ENCODE data around the gene UGDH.

The UGDH gene

DNA sequence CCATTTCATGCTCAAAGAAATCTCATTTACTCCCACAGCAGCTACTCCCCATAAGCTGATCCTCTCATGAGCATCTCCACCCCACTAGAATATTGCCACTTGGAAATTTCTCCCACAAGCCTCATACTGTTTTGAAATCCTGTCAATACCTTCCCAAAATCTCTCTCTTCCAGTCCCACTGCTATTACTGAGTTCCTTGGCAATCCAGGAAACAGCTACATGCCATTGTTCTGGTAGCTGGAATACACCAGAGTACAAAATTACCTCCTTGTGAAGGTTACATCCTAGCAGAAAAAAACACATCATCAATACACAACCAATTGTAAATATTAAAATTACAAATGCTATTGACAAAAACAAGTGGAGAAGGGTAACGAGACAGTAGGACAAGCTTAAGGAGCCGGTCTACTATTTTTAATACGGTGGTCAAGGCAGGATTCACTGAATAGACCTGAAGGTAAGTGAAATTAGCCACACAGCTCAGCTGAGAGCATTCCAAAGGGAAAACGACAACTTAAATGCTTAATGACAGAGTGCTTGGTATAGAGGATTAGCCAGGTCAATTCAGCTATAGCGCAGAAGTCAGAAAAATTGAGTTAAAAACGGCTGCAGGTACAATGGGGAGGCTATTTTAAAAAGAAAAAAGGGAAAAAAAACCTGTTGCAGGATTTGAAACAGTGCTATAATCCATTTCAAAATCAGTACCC lies 74.9 kb downstream of the UGDH start:
- DNase-seq (ENCODE audit: low read depth): no peak

DNA sequence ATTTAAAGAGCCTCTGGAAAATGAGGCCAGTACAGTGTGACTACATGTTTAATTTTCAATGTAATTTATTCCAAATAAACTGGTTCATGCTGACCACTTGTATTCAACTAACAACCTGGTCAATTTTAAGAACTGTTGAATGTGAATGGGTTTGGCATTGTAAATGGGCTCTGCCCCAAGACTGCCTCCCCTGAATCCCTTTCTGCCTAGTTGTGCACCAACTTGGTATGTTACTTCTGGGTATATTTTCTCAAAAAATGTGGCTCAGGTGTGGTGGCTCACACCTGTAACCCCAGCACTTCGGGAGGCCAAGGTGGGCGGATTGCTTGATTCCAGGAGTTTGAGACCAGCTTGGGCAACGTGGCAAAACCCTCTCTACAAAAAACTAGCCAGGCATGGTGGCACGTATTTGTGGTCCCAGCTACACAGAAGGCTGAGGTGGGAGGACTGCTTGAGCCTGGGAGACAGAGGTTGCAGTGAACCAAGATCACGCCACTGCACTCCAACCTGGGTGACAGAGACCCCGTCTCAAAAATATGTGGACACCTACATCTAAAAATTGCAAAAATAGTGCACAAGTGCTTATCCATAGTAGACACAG lies 75.7 kb downstream of the UGDH start:
- DNase-seq (ENCODE audit: low read depth): no peak

DNA sequence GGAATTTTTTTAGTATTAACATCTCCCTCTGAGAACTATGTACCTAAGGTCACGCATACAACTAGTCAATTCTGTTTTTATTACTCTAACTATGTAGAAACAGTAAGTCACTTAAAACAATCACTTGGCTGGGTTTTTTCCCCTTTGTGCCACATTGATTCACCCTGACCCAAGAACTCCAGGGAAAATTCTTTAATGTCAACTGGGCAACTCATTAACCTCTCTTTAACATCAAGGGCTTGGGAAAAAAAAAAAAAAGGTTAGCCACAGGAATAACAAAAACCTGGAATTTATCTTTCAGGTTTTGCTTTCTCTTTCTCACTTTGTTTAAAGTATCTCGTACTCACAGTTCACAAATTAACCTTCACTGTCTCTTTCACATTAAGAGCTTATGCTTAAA lies 76.6 kb downstream of the UGDH start:
- no peak for DNase-seq (ENCODE audit: low read depth)

All from fibroblast of gingiva (primary cell).